Activated naive CD8-positive, alpha-beta T cell treated with anti-CD3 and anti-CD28 coated beads, Interleukin-2, amount 50 U/mL, for 16 hours (primary cell): Measurements from ENCODE around the gene FZD7.

ENCODE experiments used
- DNase-seq: peaks from one replicate; pipeline ENCODE4 v3.0.0-alpha.2; 2020; ENCODE audit warnings: low read depth, low spot score

Gene FZD7

GRCh38 chr2:202067589-202067988 lies 33.9 kb downstream of the FZD7 start:
- no peak for DNase-seq

GRCh38 chr2:202069170-202070067 lies 35.8 kb downstream of the FZD7 start:
- no peak for DNase-seq

DNA sequence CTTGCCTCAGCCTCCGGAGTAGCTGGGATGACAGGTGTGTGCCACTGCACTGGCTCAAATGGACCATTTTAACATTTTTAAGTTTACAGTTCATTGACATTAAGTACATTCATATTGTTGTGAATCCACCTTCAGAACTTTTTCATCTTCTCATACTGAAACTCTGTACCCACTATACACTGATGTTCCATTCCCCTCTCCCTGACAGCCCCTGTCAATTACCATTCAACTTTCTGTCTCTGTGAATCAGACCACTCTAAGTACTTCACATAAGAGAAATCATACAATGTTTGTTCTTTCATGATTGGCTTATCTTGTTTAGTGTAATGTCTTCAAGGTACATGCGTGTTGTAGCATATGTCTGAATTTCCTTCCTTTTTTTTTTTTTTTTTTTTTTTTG lies 37.5 kb downstream of the FZD7 start:
- DNase-seq: no peak

DNA sequence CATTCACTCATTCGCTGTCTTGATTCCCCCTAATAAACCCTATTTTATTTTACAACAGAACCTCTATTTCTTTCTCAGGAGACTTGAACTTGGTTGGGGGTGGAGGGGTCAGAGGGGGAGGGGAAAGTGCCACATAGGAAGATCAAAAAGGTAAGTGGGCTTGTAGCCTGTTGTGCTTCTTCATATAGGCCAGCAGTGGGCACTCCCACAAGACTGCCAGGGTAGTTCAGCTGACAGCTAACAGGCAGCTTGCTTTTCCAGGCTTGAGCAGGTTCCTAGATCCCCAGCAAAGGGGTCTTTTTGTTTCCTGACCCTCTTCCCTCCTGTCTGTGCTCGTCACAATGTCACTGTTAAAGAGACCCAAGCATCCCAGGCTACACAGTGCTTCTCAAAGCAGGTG lies 38.6 kb downstream of the FZD7 start:
- no peak for DNase-seq

GRCh38 chr2:202072737-202073401 lies 39.2 kb downstream of the FZD7 start, which contains the start of gene KIAA2012:
Gene KIAA2012, plus strand, starts transcription at chr2:202073255. Its CDS starts 373 bp downstream, at chr2:202073628.
- DNase-seq: no peak

DNA sequence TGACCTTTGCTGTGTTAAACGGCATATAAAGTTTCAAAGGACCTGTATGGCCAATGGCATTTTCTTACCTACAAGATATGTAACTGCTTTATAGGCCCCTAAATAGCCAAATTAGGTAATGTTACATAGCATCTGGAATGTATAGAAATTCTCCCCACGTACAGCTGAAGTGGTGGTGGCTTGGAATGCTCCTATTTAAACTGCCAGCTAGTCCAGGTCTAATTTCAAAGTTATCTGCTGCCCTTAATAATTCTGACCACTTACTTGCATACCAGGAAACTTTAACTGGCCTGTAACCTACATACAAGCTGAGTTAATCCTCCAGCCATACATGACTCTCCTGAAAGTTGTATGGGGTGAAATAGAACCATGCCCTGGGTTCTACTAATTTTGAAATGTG lies 40.7 kb downstream of the FZD7 start:
- no peak for DNase-seq

DNA sequence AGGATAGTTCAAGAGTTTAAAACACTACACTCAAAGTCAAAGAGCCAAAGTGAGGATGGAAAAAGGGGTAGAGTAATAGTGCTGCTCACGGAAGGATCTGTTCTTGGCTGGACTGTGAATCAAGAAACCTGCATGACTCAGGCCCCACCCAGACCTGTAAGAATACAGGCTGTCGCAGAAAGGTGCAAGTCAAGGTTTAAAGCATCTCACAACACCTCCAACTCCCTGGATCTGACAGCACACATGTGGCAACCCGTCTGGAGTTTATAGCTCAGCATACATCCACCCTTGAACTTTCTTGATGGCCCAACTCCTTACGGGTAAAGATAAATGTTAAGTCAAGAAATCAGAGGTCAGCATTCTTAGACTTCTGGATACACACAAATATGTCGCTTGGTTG lies 45.7 kb downstream of the FZD7 start:
- no peak for DNase-seq

DNA sequence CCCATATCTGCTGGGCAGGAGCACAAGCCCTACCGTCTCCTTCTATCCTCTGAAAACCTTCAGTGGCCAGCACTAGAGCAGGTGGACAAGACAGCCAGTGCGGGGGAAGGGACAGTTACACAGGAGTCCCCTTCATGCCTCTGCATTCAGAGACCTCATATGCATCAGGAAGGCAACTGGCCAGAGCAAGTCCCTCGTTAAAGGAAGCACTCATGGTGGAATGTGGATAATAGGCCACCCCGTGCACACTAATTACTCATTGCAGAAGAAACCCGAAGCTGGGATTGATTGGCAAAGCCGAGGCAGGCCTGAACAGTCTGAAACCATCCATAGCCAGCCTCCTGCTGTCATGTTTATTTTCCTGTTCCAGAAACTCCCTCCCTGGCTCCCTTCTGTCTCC lies 50.6 kb downstream of the FZD7 start:
- DNase-seq: no peak
